GM23338 (cell line): ENCODE data around the gene TCEANC. TPM values are rescaled to one million over a fixed set of nuclear protein-coding genes. Genes with fewer than 3 reads are reported as not detected.

Experiments used
- ATAC-seq: fragments of 200-7000 bp; cut with Tn5 transposase; 3 replicates; pipeline ENCODE4 v1.9.1; 2020
- DNase-seq: peaks from one replicate; pipeline ENCODE4 v3.0.0-alpha.2; 2015; ENCODE audit warnings: low spot score
- H2AFZ ChIP-seq: fragments of 200-600 bp; sonication (generic); 2 replicates; pipeline ENCODE4 v1.8.0; 2016; ENCODE audit warnings: antibody characterized with exemption, mild to moderate bottlenecking, moderate library complexity
- H3F3A ChIP-seq: fragments of 200-600 bp; sonication (generic); replicated peaks from 2 replicates; pipeline ENCODE4 v1.8.0; 2017; ENCODE audit warnings: antibody characterized with exemption, mixed run types, low read depth
- H3K27ac ChIP-seq: fragments of 200-600 bp; sonication (generic); 2 replicates; pipeline ENCODE4 v1.6.1; 2016; ENCODE audit warnings: low read depth
- H3K27me3 ChIP-seq: fragments of 200-600 bp; sonication (generic); 2 replicates; pipeline ENCODE4 v1.8.0; 2016; ENCODE audit warnings: mild to moderate bottlenecking, mixed run types, moderate library complexity; ENCODE audit not compliant: insufficient read depth
- H3K36me3 ChIP-seq: fragments of 200-600 bp; sonication (generic); 2 replicates; pipeline ENCODE4 v1.8.0; 2016; ENCODE audit warnings: mild to moderate bottlenecking; ENCODE audit not compliant: insufficient read depth
- H3K4me1 ChIP-seq: fragments of 200-600 bp; sonication (generic); 2 replicates; pipeline ENCODE4 v1.8.0; 2016; ENCODE audit warnings: mild to moderate bottlenecking, moderate library complexity; ENCODE audit not compliant: insufficient read depth
- H3K4me2 ChIP-seq: fragments of 200-600 bp; sonication (generic); 2 replicates; pipeline ENCODE4 v1.7.1; 2017; ENCODE audit warnings: mixed run types
- H3K4me3 ChIP-seq: fragments of 200-600 bp; sonication (generic); 2 replicates; pipeline ENCODE4 v1.6.1; 2016; ENCODE audit warnings: mixed run types
- H3K79me2 ChIP-seq: fragments of 200-600 bp; sonication (generic); replicated peaks from 2 replicates; pipeline ENCODE4 v1.8.0; 2017; ENCODE audit warnings: mild to moderate bottlenecking; ENCODE audit not compliant: insufficient read depth
- H3K9me2 ChIP-seq: fragments of 200-600 bp; sonication (generic); 2 replicates; pipeline ENCODE4 v1.8.0; 2017; ENCODE audit not compliant: insufficient read depth
- H4K20me1 ChIP-seq: fragments of 200-600 bp; sonication (generic); replicated peaks from 2 replicates; pipeline ENCODE4 v1.8.0; 2017; ENCODE audit warnings: mild to moderate bottlenecking; ENCODE audit not compliant: insufficient read depth
- H3K27ac Mint-ChIP-seq: 2 replicates; pipeline ENCODE4 v1.8.0; 2020; ENCODE audit warnings: inconsistent platforms, mild to moderate bottlenecking, moderate library complexity, mixed read lengths
- H3K27me3 Mint-ChIP-seq: 3 replicates; pipeline ENCODE4 v1.8.0; 2022; ENCODE audit warnings: low read depth, mild to moderate bottlenecking, moderate library complexity, mixed read lengths, inconsistent platforms; ENCODE audit not compliant: insufficient read depth, poor library complexity
- H3K36me3 Mint-ChIP-seq: 3 replicates; pipeline ENCODE4 v1.8.0; 2021; ENCODE audit warnings: low read depth, mild to moderate bottlenecking, inconsistent platforms, moderate library complexity, mixed read lengths
- H3K4me1 Mint-ChIP-seq: 3 replicates; pipeline ENCODE4 v1.8.0; 2020; ENCODE audit warnings: mild to moderate bottlenecking, inconsistent platforms, mixed read lengths
- H3K4me3 Mint-ChIP-seq: 3 replicates; pipeline ENCODE4 v1.8.0; 2021; ENCODE audit warnings: moderate library complexity, mild to moderate bottlenecking, inconsistent platforms, mixed read lengths
- H3K9me3 Mint-ChIP-seq: 3 replicates; pipeline ENCODE4 v1.8.0; 2020; ENCODE audit warnings: moderate library complexity, mild to moderate bottlenecking, inconsistent platforms, mixed read lengths
- CREB1 ChIP-seq: fragments of 250-450 bp; sonication (Bioruptor Pico); IDR thresholded peaks from 2 replicates; pipeline ENCODE4 v1.5.0; 2020; ENCODE audit warnings: low read depth, mild to moderate bottlenecking, moderate library complexity
- EZH2 ChIP-seq: fragments of 200-600 bp; sonication (generic); IDR thresholded peaks from one replicate; pipeline ENCODE4 v1.8.0; 2017; ENCODE audit warnings: antibody characterized with exemption, mild to moderate bottlenecking, low read depth; ENCODE audit not compliant: unreplicated experiment
- JUNB ChIP-seq: IDR thresholded peaks from one replicate; pipeline ENCODE4 v1.6.1; 2016; ENCODE audit warnings: antibody characterized with exemption; ENCODE audit not compliant: unreplicated experiment
- POLR2AphosphoS5 ChIP-seq: IDR thresholded peaks from 2 replicates; pipeline ENCODE4 v1.6.1; 2016; ENCODE audit warnings: antibody characterized with exemption, low read depth
- STAT1 ChIP-seq: IDR thresholded peaks from one replicate; pipeline ENCODE4 v1.6.1; 2016; ENCODE audit warnings: antibody characterized with exemption; ENCODE audit not compliant: unreplicated experiment
- ZNF114 ChIP-seq: fragments of 250-450 bp; sonication (Bioruptor Pico); IDR thresholded peaks from 2 replicates; pipeline ENCODE4 v1.5.0; 2020; ENCODE audit warnings: mild to moderate bottlenecking, moderate library complexity
- ZNF331 ChIP-seq: fragments of 250-450 bp; sonication (Bioruptor Pico); IDR thresholded peaks from 2 replicates; pipeline ENCODE4 v1.5.0; 2020; ENCODE audit warnings: low read depth, mild to moderate bottlenecking, moderate library complexity
- polyA plus RNA-seq: library from polyadenylated mRNA; unstranded; fragments of >200 nt; fragmentation: Nextera tagmentation; extraction: Ambion mirVana; gene quantifications from 2 replicates; pipeline ENCODE4 v1.2.1, GENCODE V29; 2016
- total RNA-seq: library from RNA; depleted of rRNA; stranded (reverse); fragments of >200 nt; shearing (Covaris generic); gene quantifications from 2 replicates; pipeline ENCODE4 v1.2.3, GENCODE V29; 2014
- TF ChIP-seq, protein P1 (sequence below): fragments of 250-450 bp; sonication (Bioruptor Pico); IDR thresholded peaks from 2 replicates; pipeline ENCODE4 v1.5.0; 2020; ENCODE audit warnings: mild to moderate bottlenecking, moderate library complexity
- TF ChIP-seq, protein P2 (sequence below): IDR thresholded peaks from one replicate; pipeline ENCODE4 v1.6.1; 2018; ENCODE audit warnings: antibody characterized with exemption; ENCODE audit not compliant: unreplicated experiment
- TF ChIP-seq, protein P3 (sequence below), 2 experiments: fragments of 200-600 bp in 1 of 2; sonication (generic) in 1 of 2; conservative IDR thresholded peaks; 2 replicates each; pipeline versions ENCODE4 v1.5.1 to v1.6.1; 2016 to 2017; ENCODE audit warnings: antibody characterized with exemption in 2 of 2, low read depth in 2 of 2, mild to moderate bottlenecking in 2 of 2, moderate library complexity in 1 of 2

TCEANC gene
- total and polyA plus RNA-seq, 2 experiments from 2014 or later, result 1.2 to 2.5 TPM

DNA sequence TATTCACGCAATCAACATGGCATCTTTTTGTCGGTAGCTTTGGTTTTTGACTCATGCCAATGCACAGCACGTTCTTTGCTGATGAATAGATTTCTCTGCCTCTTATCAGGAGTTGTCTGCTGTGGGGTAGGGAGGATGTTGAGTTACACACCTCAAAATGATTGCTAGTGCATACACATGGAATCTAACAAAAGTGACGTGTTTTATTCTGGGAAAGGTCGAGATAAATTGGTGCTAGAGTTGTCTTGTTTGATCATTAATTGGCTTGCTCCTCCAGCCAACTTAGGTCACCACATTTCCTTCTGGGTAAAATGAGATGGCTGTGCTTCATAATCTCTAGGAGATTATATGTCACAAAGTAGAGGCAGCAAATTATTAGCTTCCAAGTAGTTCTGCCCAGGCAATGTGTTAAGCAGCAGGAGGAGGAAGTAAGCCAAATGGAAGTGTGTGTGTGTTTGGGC lies 39.9 kb downstream of the TCEANC start (continued):
- TF ChIP-seq, protein P1, sequence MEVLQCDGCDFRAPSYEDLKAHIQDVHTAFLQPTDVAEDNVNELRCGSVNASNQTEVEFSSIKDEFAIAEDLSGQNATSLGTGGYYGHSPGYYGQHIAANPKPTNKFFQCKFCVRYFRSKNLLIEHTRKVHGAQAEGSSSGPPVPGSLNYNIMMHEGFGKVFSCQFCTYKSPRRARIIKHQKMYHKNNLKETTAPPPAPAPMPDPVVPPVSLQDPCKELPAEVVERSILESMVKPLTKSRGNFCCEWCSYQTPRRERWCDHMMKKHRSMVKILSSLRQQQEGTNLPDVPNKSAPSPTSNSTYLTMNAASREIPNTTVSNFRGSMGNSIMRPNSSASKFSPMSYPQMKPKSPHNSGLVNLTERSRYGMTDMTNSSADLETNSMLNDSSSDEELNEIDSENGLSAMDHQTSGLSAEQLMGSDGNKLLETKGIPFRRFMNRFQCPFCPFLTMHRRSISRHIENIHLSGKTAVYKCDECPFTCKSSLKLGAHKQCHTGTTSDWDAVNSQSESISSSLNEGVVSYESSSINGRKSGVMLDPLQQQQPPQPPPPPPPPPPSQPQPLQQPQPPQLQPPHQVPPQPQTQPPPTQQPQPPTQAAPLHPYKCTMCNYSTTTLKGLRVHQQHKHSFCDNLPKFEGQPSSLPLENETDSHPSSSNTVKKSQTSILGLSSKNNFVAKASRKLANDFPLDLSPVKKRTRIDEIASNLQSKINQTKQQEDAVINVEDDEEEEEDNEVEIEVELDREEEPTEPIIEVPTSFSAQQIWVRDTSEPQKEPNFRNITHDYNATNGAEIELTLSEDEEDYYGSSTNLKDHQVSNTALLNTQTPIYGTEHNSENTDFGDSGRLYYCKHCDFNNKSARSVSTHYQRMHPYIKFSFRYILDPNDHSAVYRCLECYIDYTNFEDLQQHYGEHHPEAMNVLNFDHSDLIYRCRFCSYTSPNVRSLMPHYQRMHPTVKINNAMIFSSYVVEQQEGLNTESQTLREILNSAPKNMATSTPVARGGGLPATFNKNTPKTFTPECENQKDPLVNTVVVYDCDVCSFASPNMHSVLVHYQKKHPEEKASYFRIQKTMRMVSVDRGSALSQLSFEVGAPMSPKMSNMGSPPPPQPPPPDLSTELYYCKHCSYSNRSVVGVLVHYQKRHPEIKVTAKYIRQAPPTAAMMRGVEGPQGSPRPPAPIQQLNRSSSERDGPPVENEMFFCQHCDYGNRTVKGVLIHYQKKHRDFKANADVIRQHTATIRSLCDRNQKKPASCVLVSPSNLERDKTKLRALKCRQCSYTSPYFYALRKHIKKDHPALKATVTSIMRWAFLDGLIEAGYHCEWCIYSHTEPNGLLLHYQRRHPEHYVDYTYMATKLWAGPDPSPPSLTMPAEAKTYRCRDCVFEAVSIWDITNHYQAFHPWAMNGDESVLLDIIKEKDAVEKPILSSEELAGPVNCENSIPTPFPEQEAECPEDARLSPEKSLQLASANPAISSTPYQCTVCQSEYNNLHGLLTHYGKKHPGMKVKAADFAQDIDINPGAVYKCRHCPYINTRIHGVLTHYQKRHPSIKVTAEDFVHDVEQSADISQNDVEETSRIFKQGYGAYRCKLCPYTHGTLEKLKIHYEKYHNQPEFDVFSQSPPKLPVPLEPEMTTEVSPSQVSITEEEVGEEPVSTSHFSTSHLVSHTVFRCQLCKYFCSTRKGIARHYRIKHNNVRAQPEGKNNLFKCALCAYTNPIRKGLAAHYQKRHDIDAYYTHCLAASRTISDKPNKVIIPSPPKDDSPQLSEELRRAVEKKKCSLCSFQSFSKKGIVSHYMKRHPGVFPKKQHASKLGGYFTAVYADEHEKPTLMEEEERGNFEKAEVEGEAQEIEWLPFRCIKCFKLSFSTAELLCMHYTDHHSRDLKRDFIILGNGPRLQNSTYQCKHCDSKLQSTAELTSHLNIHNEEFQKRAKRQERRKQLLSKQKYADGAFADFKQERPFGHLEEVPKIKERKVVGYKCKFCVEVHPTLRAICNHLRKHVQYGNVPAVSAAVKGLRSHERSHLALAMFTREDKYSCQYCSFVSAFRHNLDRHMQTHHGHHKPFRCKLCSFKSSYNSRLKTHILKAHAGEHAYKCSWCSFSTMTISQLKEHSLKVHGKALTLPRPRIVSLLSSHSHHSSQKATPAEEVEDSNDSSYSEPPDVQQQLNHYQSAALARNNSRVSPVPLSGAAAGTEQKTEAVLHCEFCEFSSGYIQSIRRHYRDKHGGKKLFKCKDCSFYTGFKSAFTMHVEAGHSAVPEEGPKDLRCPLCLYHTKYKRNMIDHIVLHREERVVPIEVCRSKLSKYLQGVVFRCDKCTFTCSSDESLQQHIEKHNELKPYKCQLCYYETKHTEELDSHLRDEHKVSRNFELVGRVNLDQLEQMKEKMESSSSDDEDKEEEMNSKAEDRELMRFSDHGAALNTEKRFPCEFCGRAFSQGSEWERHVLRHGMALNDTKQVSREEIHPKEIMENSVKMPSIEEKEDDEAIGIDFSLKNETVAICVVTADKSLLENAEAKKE, result no peak
- no peak for TF ChIP-seq STAT1
- no peak for TF ChIP-seq POLR2AphosphoS5

DNA sequence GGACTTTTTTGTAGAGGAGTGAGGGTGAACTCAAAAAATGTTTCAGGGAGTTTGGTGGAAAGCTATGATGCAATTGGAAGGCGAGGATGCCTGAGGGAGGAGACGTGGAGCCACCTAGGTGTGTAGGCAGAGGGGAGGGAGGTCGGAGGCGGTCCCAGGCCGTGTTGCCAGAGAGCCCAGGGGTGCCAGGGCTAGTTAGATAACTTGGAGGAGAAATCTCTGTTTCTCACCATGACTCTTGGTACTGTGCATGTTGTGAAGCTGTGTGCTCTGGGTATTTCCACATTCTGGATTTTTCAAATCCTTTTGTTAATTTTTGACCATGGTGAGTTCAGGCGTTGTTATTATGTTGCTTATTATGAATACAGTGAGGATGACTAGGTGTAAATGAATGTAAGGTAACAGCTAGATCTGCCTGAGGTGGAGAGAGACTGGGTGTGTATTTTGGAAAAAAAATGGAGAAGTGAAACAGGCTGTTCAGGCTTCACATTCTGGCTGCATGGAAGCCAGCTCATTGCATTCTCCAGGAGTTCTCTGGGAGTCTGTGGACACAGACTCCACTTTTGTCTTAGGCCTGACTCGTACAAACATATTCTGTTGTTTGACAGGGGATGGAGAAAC lies 40.5 kb downstream of the TCEANC start:
- peaks cover 18% of the 10 kb centered on the region for H4K20me1 ChIP-seq
- TF ChIP-seq ZNF331 (CRISPR knock-in tag) (no peak), ZNF114 (CRISPR knock-in tag) (no peak), STAT1 (no peak), EZH2 (no peak), CREB1 (no peak), JUNB (no peak)
- TF ChIP-seq, protein P2, sequence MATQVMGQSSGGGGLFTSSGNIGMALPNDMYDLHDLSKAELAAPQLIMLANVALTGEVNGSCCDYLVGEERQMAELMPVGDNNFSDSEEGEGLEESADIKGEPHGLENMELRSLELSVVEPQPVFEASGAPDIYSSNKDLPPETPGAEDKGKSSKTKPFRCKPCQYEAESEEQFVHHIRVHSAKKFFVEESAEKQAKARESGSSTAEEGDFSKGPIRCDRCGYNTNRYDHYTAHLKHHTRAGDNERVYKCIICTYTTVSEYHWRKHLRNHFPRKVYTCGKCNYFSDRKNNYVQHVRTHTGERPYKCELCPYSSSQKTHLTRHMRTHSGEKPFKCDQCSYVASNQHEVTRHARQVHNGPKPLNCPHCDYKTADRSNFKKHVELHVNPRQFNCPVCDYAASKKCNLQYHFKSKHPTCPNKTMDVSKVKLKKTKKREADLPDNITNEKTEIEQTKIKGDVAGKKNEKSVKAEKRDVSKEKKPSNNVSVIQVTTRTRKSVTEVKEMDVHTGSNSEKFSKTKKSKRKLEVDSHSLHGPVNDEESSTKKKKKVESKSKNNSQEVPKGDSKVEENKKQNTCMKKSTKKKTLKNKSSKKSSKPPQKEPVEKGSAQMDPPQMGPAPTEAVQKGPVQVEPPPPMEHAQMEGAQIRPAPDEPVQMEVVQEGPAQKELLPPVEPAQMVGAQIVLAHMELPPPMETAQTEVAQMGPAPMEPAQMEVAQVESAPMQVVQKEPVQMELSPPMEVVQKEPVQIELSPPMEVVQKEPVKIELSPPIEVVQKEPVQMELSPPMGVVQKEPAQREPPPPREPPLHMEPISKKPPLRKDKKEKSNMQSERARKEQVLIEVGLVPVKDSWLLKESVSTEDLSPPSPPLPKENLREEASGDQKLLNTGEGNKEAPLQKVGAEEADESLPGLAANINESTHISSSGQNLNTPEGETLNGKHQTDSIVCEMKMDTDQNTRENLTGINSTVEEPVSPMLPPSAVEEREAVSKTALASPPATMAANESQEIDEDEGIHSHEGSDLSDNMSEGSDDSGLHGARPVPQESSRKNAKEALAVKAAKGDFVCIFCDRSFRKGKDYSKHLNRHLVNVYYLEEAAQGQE, result no peak
- TF ChIP-seq, protein P3, sequence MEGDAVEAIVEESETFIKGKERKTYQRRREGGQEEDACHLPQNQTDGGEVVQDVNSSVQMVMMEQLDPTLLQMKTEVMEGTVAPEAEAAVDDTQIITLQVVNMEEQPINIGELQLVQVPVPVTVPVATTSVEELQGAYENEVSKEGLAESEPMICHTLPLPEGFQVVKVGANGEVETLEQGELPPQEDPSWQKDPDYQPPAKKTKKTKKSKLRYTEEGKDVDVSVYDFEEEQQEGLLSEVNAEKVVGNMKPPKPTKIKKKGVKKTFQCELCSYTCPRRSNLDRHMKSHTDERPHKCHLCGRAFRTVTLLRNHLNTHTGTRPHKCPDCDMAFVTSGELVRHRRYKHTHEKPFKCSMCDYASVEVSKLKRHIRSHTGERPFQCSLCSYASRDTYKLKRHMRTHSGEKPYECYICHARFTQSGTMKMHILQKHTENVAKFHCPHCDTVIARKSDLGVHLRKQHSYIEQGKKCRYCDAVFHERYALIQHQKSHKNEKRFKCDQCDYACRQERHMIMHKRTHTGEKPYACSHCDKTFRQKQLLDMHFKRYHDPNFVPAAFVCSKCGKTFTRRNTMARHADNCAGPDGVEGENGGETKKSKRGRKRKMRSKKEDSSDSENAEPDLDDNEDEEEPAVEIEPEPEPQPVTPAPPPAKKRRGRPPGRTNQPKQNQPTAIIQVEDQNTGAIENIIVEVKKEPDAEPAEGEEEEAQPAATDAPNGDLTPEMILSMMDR (conservative IDR thresholded peaks at IDR 0.05; ENCODE audit: low read depth in 2 of 2), result no peak

More for the DNA sequence above, 40.5 kb downstream of the TCEANC start:
- Histone ChIP-seq H3K4me3 (no peak overlapping the region), H3F3A (no peaks in the 10 kb centered on the region), H3K4me1 (peaks cover 34% of the 10 kb centered on the region), H3K4me2 (peak overlapping the region; percentile 31; the same call in 1 of the 2 replicates), H3K36me3 (no peaks in the 10 kb centered on the region), H3K27ac (peak overlapping the region; percentile 59; the same call in 1 of the 2 replicates), H3K79me2 (peaks cover 92% of the 10 kb centered on the region), H3K9me2 (no peaks in the 10 kb centered on the region), H3K27me3 (no peaks in the 10 kb centered on the region), H2AFZ (no peak overlapping the region)
- Mint-ChIP-seq H3K9me3 (no peaks in the 10 kb centered on the region), H3K27me3 (peaks cover 8% of the 10 kb centered on the region), H3K27ac (peak overlapping the region; percentile 38), H3K36me3 (no peaks in the 10 kb centered on the region; the same call in 1 of the 3 replicates), H3K4me3 (peak overlapping the region; percentile 22; the same call in 2 of the 3 replicates), H3K4me1 (peaks cover 50% of the 10 kb centered on the region)
- ATAC-seq, result peak; percentile 14; the same call in 2 of the 3 replicates
- peak; percentile 18 for DNase-seq
